ENCODE results near the gene ARID1B. TPM values are rescaled to one million over a fixed set of nuclear protein-coding genes. Genes with fewer than 3 reads are reported as not detected.

The ARID1B gene
- total RNA-seq, 1 experiment from 2014 or later = 24.2 TPM

DNA sequence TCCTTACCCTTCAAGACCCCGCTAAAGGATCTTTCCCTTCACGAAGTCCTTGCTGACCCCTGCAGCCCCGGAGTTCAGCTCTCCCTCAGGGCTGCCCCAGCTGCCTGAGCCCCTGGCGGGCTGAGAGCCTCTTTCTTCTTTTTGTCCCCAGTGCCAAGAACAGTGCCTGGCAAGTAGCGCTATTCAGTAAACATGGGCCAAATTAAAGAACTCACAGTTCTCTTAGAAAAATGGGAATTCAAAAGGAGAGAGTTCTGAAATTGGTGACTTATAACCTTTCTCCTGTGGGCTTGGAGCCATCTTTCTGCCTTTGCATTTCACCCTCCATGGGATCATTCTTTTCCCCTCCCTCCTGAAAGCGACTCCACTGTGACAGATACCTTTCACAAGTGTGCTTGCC lies 318.9 kb downstream of the ARID1B start:
- Histone ChIP-seq H3F3A (ENCODE audit: low read length, unreplicated experiment) (no peaks in the 10 kb centered on the region), H4K20me1 (ENCODE audit: low read length) (no peaks in the 10 kb centered on the region), H3K79me2 (ENCODE audit: low read length) (no peaks in the 10 kb centered on the region), H3K36me3 (ENCODE audit: low read depth, low read length) (no peaks in the 10 kb centered on the region), H3K27ac (ENCODE audit: low read length) (no peak overlapping the region), H2AFZ (ENCODE audit: low read length) (no peak overlapping the region), H3K9ac (ENCODE audit: low read length) (no peak overlapping the region), H3K9me3 (ENCODE audit: low read length) (no peaks in the 10 kb centered on the region), H3K4me3 (ENCODE audit: low read length) (no peak overlapping the region), H3K4me2 (ENCODE audit: low read length) (no peak overlapping the region), H3K4me1 (ENCODE audit: insufficient read depth, low read length) (no peaks in the 10 kb centered on the region), H3K9me2 (replicated peaks; ENCODE audit: low read length) (no peaks in the 10 kb centered on the region), H3K27me3 (ENCODE audit: low read length) (no peaks in the 10 kb centered on the region)
- POLR2A ChIA-PET (ENCODE audit: unreplicated experiment) = no interaction called here
- intact Hi-C loops (cut with micrococcal nuclease) = no loop called here
- ATAC-seq (no peak), DNase-seq (no peak)
- no TSS peak for BruUV-seq (replicated peaks)
- CTCF ChIA-PET = no interaction called here
- no peak for TF ChIP-seq EZH2phosphoT487 (IDR thresholded peaks at IDR 0.05; ENCODE audit: borderline replicate concordance, low read length)
- TF ChIP-seq, protein P1, sequence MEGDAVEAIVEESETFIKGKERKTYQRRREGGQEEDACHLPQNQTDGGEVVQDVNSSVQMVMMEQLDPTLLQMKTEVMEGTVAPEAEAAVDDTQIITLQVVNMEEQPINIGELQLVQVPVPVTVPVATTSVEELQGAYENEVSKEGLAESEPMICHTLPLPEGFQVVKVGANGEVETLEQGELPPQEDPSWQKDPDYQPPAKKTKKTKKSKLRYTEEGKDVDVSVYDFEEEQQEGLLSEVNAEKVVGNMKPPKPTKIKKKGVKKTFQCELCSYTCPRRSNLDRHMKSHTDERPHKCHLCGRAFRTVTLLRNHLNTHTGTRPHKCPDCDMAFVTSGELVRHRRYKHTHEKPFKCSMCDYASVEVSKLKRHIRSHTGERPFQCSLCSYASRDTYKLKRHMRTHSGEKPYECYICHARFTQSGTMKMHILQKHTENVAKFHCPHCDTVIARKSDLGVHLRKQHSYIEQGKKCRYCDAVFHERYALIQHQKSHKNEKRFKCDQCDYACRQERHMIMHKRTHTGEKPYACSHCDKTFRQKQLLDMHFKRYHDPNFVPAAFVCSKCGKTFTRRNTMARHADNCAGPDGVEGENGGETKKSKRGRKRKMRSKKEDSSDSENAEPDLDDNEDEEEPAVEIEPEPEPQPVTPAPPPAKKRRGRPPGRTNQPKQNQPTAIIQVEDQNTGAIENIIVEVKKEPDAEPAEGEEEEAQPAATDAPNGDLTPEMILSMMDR (conservative IDR thresholded peaks at IDR 0.05; ENCODE audit: low read depth, low read length) = no peak

DNA sequence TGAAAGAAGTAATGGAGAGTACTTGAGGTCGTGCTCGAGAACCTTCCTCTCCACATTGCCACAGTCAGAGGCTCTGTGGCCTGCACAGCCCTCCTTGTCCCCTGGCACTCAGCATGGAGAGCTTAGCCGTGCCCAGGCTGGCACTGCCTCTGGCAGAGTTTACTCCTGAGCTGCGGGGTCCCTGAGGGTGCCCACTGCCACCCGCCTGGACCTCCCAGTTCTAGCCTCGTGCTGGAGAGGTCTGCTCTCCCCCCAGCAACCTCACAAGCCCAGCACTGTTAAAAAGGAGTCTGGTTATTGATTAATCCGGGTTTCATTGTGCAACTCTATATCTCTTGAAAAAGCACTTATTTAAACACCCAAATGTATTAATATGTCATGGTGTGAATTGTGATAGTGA lies 319.3 kb downstream of the ARID1B start:
- H3K27ac ChIP-seq (ENCODE audit: low read length) = no peak overlapping the region
- H3K4me1 ChIP-seq (ENCODE audit: insufficient read depth, low read length) = no peaks in the 10 kb centered on the region
- H3F3A ChIP-seq (ENCODE audit: low read length, unreplicated experiment) = no peaks in the 10 kb centered on the region
- no peaks in the 10 kb centered on the region for H3K36me3 ChIP-seq (ENCODE audit: low read depth, low read length)
- no peak overlapping the region for H2AFZ ChIP-seq (ENCODE audit: low read length)
- no TSS peak for BruUV-seq (replicated peaks)
- intact Hi-C loops (cut with micrococcal nuclease) = no loop called here
- ATAC-seq = no peak
- H3K79me2 ChIP-seq (ENCODE audit: low read length) = no peaks in the 10 kb centered on the region
- no peaks in the 10 kb centered on the region for H3K9me2 ChIP-seq (replicated peaks; ENCODE audit: low read length)
- no peaks in the 10 kb centered on the region for H3K27me3 ChIP-seq (ENCODE audit: low read length)
- CTCF ChIA-PET = no interaction called here
- POLR2A ChIA-PET (ENCODE audit: unreplicated experiment) = no interaction called here
- DNase-seq = no peak
- TF ChIP-seq, protein P1 (conservative IDR thresholded peaks at IDR 0.05; ENCODE audit: low read depth, low read length) = no peak
- no peak for TF ChIP-seq EZH2 (IDR thresholded peaks at IDR 0.05; ENCODE audit: low read length, unreplicated experiment)
- TF ChIP-seq EZH2phosphoT487 (IDR thresholded peaks at IDR 0.05; ENCODE audit: borderline replicate concordance, low read length) = no peak
- no peak overlapping the region for H3K4me3 ChIP-seq (ENCODE audit: low read length)
- no peak overlapping the region for H3K9ac ChIP-seq (ENCODE audit: low read length)
- no peaks in the 10 kb centered on the region for H3K9me3 ChIP-seq (ENCODE audit: low read length)
- no peaks in the 10 kb centered on the region for H4K20me1 ChIP-seq (ENCODE audit: low read length)
- H3K4me2 ChIP-seq (ENCODE audit: low read length) = no peak overlapping the region

DNA sequence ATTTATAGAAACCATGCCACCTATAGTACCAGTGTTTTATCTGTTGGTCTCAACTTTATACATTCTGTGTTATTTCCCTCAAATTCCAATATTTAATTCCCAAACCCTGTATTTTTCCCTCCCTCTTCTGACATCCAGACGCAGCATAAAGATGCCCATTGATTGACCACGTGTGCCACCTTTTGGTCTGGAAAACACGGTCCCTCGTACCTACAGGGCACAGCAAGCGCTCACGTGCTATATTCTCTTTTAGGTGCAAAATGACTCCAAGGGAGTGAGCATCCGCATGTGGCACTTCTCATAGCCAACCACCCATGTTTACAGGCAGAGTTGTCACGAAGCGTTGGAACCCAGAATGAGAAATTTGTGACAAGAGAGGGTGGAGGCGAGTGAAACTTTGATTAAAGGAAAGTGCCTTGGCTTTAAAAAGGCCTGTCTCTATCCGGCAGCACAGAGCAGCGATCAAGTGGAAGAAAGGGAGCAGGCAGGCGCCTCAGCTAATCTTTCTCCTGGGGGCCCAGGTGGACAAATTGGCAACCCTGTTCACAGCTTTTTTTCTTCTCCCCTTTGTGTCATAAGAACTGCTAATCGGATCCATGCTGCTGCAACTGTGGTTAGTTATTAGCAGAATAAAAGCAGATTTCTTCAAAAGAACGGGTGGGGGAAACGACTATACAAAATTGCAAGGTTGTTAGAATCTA lies 320.2 kb downstream of the ARID1B start:
- Histone ChIP-seq H3K9me3 (ENCODE audit: low read length) (no peaks in the 10 kb centered on the region), H3K4me1 (ENCODE audit: insufficient read depth, low read length) (no peaks in the 10 kb centered on the region), H3K79me2 (ENCODE audit: low read length) (no peaks in the 10 kb centered on the region), H3K4me2 (ENCODE audit: low read length) (no peak overlapping the region), H3K27ac (ENCODE audit: low read length) (no peak overlapping the region), H3K36me3 (ENCODE audit: low read depth, low read length) (no peaks in the 10 kb centered on the region), H3K9ac (ENCODE audit: low read length) (no peak overlapping the region), H2AFZ (ENCODE audit: low read length) (no peak overlapping the region), H4K20me1 (ENCODE audit: low read length) (no peaks in the 10 kb centered on the region), H3F3A (ENCODE audit: low read length, unreplicated experiment) (no peaks in the 10 kb centered on the region), H3K4me3 (ENCODE audit: low read length) (no peak overlapping the region), H3K9me2 (replicated peaks; ENCODE audit: low read length) (no peaks in the 10 kb centered on the region), H3K27me3 (ENCODE audit: low read length) (no peaks in the 10 kb centered on the region)
- DNase-seq (no peak), ATAC-seq (no peak)
- POLR2A ChIA-PET (ENCODE audit: unreplicated experiment) = no interaction called here
- CTCF ChIA-PET = no interaction called here
- BruUV-seq (replicated peaks) = no TSS peak
- TF ChIP-seq, protein P1 (conservative IDR thresholded peaks at IDR 0.05; ENCODE audit: low read depth, low read length) = no peak
- TF ChIP-seq EZH2phosphoT487 (IDR thresholded peaks at IDR 0.05; ENCODE audit: borderline replicate concordance, low read length) (no peak), EZH2 (IDR thresholded peaks at IDR 0.05; ENCODE audit: low read length, unreplicated experiment) (no peak)
- intact Hi-C loops (cut with micrococcal nuclease) = no loop called here
